Choroid plexus epithelial cell (primary cell): ENCODE data around the gene ATP11C.

Experiments
- DNase-seq: peaks from one replicate; pipeline ENCODE4 v3.0.0-alpha.2; 2010; ENCODE audit warnings: low read depth
- H3K4me3 ChIP-seq: 2 replicates; pipeline ENCODE4 v1.5.1; 2011; ENCODE audit warnings: low read depth, mild to moderate bottlenecking, control low read depth, low read length, moderate library complexity
- TF ChIP-seq, protein P1 (sequence below): conservative IDR thresholded peaks from 2 replicates; pipeline ENCODE4 v1.5.1; 2011; ENCODE audit warnings: low read depth, mild to moderate bottlenecking, control low read depth, inconsistent platforms, low read length, moderate library complexity

ATP11C gene

GRCh38 chrX:139932901-139933796 lies at the start of gene ATP11C:
ATP11C (minus strand) TSS chrX:139933053; CDS start chrX:139932042, 1,011 bp downstream.
- TF ChIP-seq, protein P1, sequence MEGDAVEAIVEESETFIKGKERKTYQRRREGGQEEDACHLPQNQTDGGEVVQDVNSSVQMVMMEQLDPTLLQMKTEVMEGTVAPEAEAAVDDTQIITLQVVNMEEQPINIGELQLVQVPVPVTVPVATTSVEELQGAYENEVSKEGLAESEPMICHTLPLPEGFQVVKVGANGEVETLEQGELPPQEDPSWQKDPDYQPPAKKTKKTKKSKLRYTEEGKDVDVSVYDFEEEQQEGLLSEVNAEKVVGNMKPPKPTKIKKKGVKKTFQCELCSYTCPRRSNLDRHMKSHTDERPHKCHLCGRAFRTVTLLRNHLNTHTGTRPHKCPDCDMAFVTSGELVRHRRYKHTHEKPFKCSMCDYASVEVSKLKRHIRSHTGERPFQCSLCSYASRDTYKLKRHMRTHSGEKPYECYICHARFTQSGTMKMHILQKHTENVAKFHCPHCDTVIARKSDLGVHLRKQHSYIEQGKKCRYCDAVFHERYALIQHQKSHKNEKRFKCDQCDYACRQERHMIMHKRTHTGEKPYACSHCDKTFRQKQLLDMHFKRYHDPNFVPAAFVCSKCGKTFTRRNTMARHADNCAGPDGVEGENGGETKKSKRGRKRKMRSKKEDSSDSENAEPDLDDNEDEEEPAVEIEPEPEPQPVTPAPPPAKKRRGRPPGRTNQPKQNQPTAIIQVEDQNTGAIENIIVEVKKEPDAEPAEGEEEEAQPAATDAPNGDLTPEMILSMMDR = no peak
- H3K4me3 ChIP-seq = peak within 1 kb of the TSS; percentile 69
- DNase-seq = peak; percentile 87

DNA sequence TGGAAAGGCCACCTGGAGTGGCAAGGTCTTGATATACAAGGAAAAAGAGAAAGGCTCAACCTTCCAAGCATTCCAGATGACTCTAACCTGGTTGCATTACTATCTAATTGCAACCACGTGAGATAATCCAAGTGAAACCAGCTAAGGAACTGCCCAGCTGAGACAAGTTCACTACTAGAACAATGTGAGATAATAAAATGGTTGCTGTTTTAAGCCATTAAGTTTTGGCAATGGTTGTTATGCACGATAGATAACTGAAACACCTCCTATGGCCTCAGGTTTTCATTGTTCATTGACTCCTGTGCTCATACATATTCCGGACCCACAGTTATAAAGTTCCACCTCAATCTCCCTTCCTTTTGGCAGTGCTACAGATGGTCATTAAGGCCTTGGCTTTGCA lies 41.6 kb upstream of the ATP11C start:
- TF ChIP-seq, protein P1 = no peak
- DNase-seq = no peak
- H3K4me3 ChIP-seq = no peak overlapping the region

DNA sequence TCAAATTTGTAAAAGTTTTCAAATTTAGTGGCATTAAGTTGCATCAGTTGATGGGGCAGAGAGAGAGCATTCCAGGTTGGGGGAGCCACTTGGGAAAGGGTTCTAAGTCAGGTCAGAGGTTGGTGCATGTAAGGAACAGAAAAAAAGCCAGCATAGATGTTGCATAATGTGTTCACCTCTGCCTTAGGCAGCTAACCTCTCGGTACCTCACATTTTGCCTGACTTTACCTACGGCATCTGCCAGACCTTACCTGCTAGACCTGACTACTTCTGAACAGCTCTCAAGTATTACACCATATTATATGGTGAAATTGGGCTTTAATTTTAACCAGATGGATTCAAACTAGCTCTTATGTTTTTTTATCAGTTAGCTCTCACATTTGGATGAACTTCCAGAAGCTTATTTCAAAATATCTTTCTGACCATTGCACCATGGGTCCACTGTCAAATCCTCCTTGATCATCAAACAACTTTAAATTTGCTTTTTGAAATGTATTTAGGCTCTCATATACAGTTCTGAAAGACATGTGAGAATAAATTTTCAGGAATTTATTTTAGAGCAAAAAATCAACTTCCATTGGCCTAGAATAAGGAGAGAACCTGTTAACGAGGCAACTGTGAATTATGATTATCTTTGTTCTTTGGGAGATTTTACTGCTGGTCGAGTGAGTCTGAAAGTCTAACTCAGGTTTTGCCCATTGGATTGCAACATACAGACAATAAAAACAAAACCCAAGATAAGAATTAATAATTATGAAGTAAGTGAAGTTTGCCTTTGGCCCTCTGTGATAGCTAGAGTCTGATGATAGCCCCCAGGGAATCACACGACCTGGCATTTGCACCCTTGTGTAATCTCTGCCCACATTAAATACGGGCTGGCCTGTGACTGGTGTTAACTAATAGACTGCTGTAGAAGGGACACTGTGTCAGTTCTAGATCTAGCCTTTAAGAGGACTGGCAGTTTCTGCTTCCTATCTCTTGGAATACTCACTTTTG lies 40.1 kb upstream of the ATP11C start:
- no peak overlapping the region for H3K4me3 ChIP-seq
- TF ChIP-seq, protein P1 = no peak
- no peak for DNase-seq

- no peak for DNase-seq
- TF ChIP-seq, protein P1 = no peak
- H3K4me3 ChIP-seq = no peak overlapping the region
Observed at GRCh38 chrX:139972113-139972512, 39.3 kb upstream of the ATP11C start.

DNA sequence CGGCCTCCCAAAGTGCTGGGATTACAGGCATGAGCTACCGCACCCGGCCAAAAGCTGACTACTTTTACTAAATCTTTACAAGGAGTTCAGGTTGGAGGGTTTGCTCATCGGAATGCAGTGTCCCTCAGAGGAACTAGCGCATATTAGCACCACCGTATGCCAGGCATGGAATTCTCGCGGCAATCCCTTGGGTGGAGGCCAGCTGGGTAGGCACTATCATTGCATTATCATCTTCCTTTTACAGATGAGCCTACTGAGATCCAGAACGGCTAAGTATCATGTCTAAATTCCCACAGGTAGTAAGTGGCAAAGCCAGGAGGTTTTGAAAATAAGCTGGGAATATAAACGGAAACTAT lies 38.5 kb upstream of the ATP11C start:
- no peak overlapping the region for H3K4me3 ChIP-seq
- DNase-seq = no peak
- TF ChIP-seq, protein P1 = no peak

DNA sequence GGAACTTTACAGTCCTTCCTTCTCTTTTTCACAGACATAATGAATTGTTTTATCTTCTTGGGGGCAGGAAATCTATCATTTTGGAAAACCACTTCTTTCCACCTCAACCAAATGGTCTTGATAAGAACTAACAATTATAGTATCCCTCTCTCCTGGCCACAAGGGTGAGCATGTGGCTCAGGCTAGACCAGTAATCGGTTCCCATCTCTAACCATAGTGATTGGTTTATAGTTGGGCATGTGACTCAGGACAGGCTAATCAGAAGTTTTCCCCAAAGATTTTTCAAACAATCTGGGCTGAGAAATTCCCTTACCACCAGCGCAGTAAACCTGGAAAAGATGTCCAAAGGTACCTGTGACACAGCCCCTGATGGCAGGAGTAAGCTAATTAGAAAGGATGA lies 36.4 kb upstream of the ATP11C start:
- no peak overlapping the region for H3K4me3 ChIP-seq
- no peak for DNase-seq
- TF ChIP-seq, protein P1 = no peak
